HT1080 (cell line): ENCODE data around the gene WDR13. TPM values are rescaled to one million over a fixed set of nuclear protein-coding genes. Genes with fewer than 3 reads are reported as not detected.
"Not testable (repeated sequence)": the region's sequence is repeated elsewhere in the genome, so short reads cannot be mapped to it uniquely, and the experiment has no call there.

Source experiments
- DNase-seq: peaks from one replicate; pipeline ENCODE4 v3.0.0-alpha.2; 2015; ENCODE audit warnings: low read depth
- small RNA-seq: library from RNA; depleted of rRNA; stranded (forward); fragments of <200 nt; gene quantifications from one replicate; pipeline ENCODE3, GENCODE V24; 2014
- total RNA-seq: library from RNA; depleted of rRNA; stranded (reverse); fragments of >200 nt; shearing (Covaris generic); gene quantifications from 2 replicates; pipeline ENCODE4 v1.2.3, GENCODE V29; 2014; rRNA removed

WDR13 gene
- total RNA-seq, 1 experiment from 2014 or later, result 74.0 TPM

- DNase-seq, result not testable (repeated sequence)
Observed at GRCh38 chrX:48654746-48655145, 57.5 kb downstream of the WDR13 start.

Small RNA genes within 50 kb of the gene (small RNA-seq; reads per million reads assigned to genes)
- not detected for gene MRPL32P1

Other genes with a start within 250 kb of the WDR13 start
- 89.2 and 92.7 TPM in 2 replicates for gene SSX3, start 240.8 kb upstream of the WDR13 start, total RNA-seq
- gene SSX4, start 214.0 kb upstream of the WDR13 start, total RNA-seq, result 0.27 TPM in 1 of 2 replicates, not detected in the other
- gene SSX4B, start 185.5 kb upstream of the WDR13 start, total RNA-seq, result 0.27 TPM in 1 of 2 replicates, not detected in the other
- not detected in 2 replicates for gene SLC38A5, start 127.2 kb upstream of the WDR13 start, total RNA-seq
- 114 and 123 TPM in 2 replicates for gene FTSJ1, start 121.3 kb upstream of the WDR13 start, total RNA-seq
- gene PORCN, start 88.5 kb upstream of the WDR13 start, total RNA-seq, result 32.7 and 39.6 TPM in 2 replicates
- 129 and 145 TPM in 2 replicates for gene EBP, start 75.7 kb upstream of the WDR13 start, total RNA-seq
- 7.1 and 10.4 TPM in 2 replicates for gene TBC1D25, start 57.8 kb upstream of the WDR13 start, total RNA-seq
- gene RBM3, start 23.0 kb upstream of the WDR13 start, total RNA-seq, result 169 and 174 TPM in 2 replicates
- gene WAS, start 86.3 kb downstream of the WDR13 start, total RNA-seq, result 0.20 and 0.47 TPM in 2 replicates
- gene SUV39H1, start 99.2 kb downstream of the WDR13 start, total RNA-seq, result 10.1 and 11.2 TPM in 2 replicates
- gene GLOD5, start 164.3 kb downstream of the WDR13 start, total RNA-seq, result not detected in 2 replicates
- gene GATA1, start 189.1 kb downstream of the WDR13 start, total RNA-seq, result not detected in 2 replicates
- gene HDAC6, start 204.6 kb downstream of the WDR13 start, total RNA-seq, result 11.0 and 12.0 TPM in 2 replicates
- not detected in 2 replicates for gene ERAS, start 229.0 kb downstream of the WDR13 start, total RNA-seq
- gene PCSK1N, start 238.1 kb downstream of the WDR13 start, total RNA-seq, result not detected in 2 replicates